GM12878 (cell line): ENCODE measurements around the gene NT5E. TPM values are rescaled to one million over a fixed set of nuclear protein-coding genes. Genes with fewer than 3 reads are reported as not detected.

Experiments
- ATAC-seq: fragments of 200-7000 bp; cut with Tn5 transposase; 3 replicates; pipeline ENCODE4 v1.9.1; 2020; ENCODE audit warnings: mild to moderate bottlenecking, moderate library complexity
- BruUV-seq: library from RNA; stranded (reverse); fragments of 400-500 nt; replicated peaks from 2 replicates; lab custom pipeline; 2021; lab: Mats Ljungman, UMichigan
- CTCF ChIA-PET: fragments of 300-600 bp; sonication (Branson Sonifier 250); formaldehyde crosslinking; extraction: SDS; loops from one replicate; lab custom pipeline; 2021; ENCODE audit warnings: inconsistent platforms; lab: Yijun Ruan, JAX
- POLR2A ChIA-PET: fragments of 350-600 bp; formaldehyde crosslinking; extraction: SDS; loops from one replicate; lab custom pipeline; 2021; ENCODE audit warnings: inconsistent platforms; lab: Charles Lee
- RAD21 ChIA-PET: fragments of 300-600 bp; sonication (Branson Sonifier 250); formaldehyde crosslinking; loops from one replicate; lab custom pipeline; 2023; ENCODE audit warnings: antibody characterized with exemption; ENCODE audit not compliant: unreplicated experiment; lab: Charles Lee
- SMC1A ChIA-PET: fragments of 300-600 bp; sonication (Branson Sonifier 250); formaldehyde crosslinking; loops from one replicate; lab custom pipeline; 2023; ENCODE audit not compliant: unreplicated experiment, uncharacterized antibody; lab: Charles Lee
- DNase-seq: peaks from one replicate; pipeline ENCODE4 v3.0.0-alpha.2; 2011; ENCODE audit warnings: low read depth, low spot score
- FAIRE-seq: peaks from 3 replicates; lab custom pipeline; 2011; peaks lifted over from hg19 to GRCh38; lab: Jason Lieb, UNC
- H2AFZ ChIP-seq: 2 replicates; pipeline ENCODE4 v1.6.0; 2011; ENCODE audit warnings: low read depth, low read length, control low read depth; ENCODE audit not compliant: control insufficient read depth
- H3K27ac ChIP-seq: 2 replicates; pipeline ENCODE4 v1.5.1; 2011; ENCODE audit warnings: control low read depth; ENCODE audit not compliant: control insufficient read depth, insufficient read depth
- H3K27me3 ChIP-seq, 2 experiments: replicated peaks in 1 of 2; 2 replicates each; pipeline versions ENCODE4 v1.6.0 to v1.6.1; 2011; ENCODE audit warnings: low read length in 1 of 2; ENCODE audit not compliant: control insufficient read depth in 2 of 2, insufficient read depth in 2 of 2
- H3K36me3 ChIP-seq, 2 experiments: 2 replicates each; pipeline ENCODE4 v1.5.1; 2011; ENCODE audit warnings: low read length in 1 of 2; ENCODE audit not compliant: control insufficient read depth in 2 of 2, insufficient read depth in 2 of 2
- H3K4me1 ChIP-seq: 2 replicates; pipeline ENCODE4 v1.6.1; 2011; ENCODE audit warnings: mild to moderate bottlenecking, low read length, moderate library complexity, mixed read lengths; ENCODE audit not compliant: control insufficient read depth, insufficient read depth
- H3K4me2 ChIP-seq: 2 replicates; pipeline ENCODE4 v1.6.0; 2011; ENCODE audit warnings: control low read depth; ENCODE audit not compliant: control insufficient read depth, insufficient read depth
- H3K4me3 ChIP-seq: fragments of 200-600 bp; sonication (generic); 2 replicates; pipeline ENCODE4 v1.5.1; 2016
- H3K79me2 ChIP-seq: 2 replicates; pipeline ENCODE4 v1.6.0; 2011; ENCODE audit warnings: low read length; ENCODE audit not compliant: control insufficient read depth, insufficient read depth
- H3K9ac ChIP-seq: 2 replicates; pipeline ENCODE4 v1.8.0; 2011; ENCODE audit warnings: low read length, control low read depth, mixed read lengths; ENCODE audit not compliant: control insufficient read depth, insufficient read depth
- H3K9me3 ChIP-seq: replicated peaks from 3 replicates; pipeline ENCODE4 v1.5.1; 2011; ENCODE audit warnings: mild to moderate bottlenecking, low read length; ENCODE audit not compliant: control insufficient read depth, insufficient read depth
- H4K20me1 ChIP-seq: 2 replicates; pipeline ENCODE4 v1.6.0; 2011; ENCODE audit not compliant: control insufficient read depth, insufficient read depth
- BMI1 ChIP-seq: fragments of 450-650 bp; IDR thresholded peaks from 2 replicates; pipeline ENCODE4 v1.6.1; 2016; ENCODE audit warnings: mild to moderate bottlenecking, moderate library complexity, borderline replicate concordance
- CHD2 ChIP-seq: IDR thresholded peaks from 2 replicates; pipeline ENCODE4 v1.6.1; 2011; ENCODE audit warnings: low read depth, low read length, improper control_type of control experiment, borderline replicate concordance
- CREM ChIP-seq: IDR thresholded peaks from 2 replicates; pipeline ENCODE4 v1.6.1; 2014; ENCODE audit warnings: antibody characterized with exemption, low read depth
- ESRRA ChIP-seq: IDR thresholded peaks from 2 replicates; pipeline ENCODE4 v1.6.1; 2012; ENCODE audit warnings: mild to moderate bottlenecking, low read length, improper control_type of control experiment
- KDM1A ChIP-seq: fragments of 200-600 bp; sonication (generic); IDR thresholded peaks from 2 replicates; pipeline ENCODE4 v1.6.1; 2016; ENCODE audit warnings: borderline replicate concordance
- POU2F2 ChIP-seq: IDR thresholded peaks from 3 replicates; pipeline ENCODE4 v1.6.1; 2011; ENCODE audit warnings: low read depth, mild to moderate bottlenecking, low read length, borderline replicate concordance
- RAD21 ChIP-seq: IDR thresholded peaks from 2 replicates; pipeline ENCODE4 v1.6.1; 2011; ENCODE audit warnings: mild to moderate bottlenecking, low read depth, low read length, moderate library complexity; ENCODE audit not compliant: insufficient read depth
- RELB ChIP-seq: fragments of 450-650 bp; IDR thresholded peaks from 2 replicates; pipeline ENCODE4 v1.6.1; 2017; ENCODE audit warnings: low read depth, mild to moderate bottlenecking, moderate library complexity
- SKIL ChIP-seq: fragments of 450-650 bp; IDR thresholded peaks from 2 replicates; pipeline ENCODE4 v1.6.1; 2017; ENCODE audit warnings: mild to moderate bottlenecking, low read depth, inconsistent platforms; ENCODE audit not compliant: poor library complexity, severe bottlenecking
- SMARCA5 ChIP-seq: fragments of 450-650 bp; IDR thresholded peaks from 2 replicates; pipeline ENCODE4 v1.6.1; 2017; ENCODE audit warnings: mild to moderate bottlenecking
- SPI1 ChIP-seq: IDR thresholded peaks from 2 replicates; pipeline ENCODE4 v1.6.1; 2011; ENCODE audit warnings: low read depth, mild to moderate bottlenecking, low read length, moderate library complexity, borderline replicate concordance; ENCODE audit not compliant: insufficient read depth
- TAF1 ChIP-seq: IDR thresholded peaks from 2 replicates; pipeline ENCODE4 v1.6.1; 2011; ENCODE audit warnings: mild to moderate bottlenecking, low read depth, low read length, borderline replicate concordance
- ZNF592 ChIP-seq: fragments of 450-650 bp; IDR thresholded peaks from 2 replicates; pipeline ENCODE4 v1.6.1; 2017; ENCODE audit warnings: mild to moderate bottlenecking, moderate library complexity
- whole genome bisulfite sequencing: methylation state at CpG from one replicate; pipeline ENCODE4 v1.1.6; 2016; ENCODE audit warnings: low lambda C conversion rate; ENCODE audit not compliant: insufficient replicate concordance, insufficient coverage; ENCODE audit errors: missing lambda C conversion rate; 5-methylcytosine and 5-hydroxymethylcytosine counted together
- in situ Hi-C: fragments of 300-500 bp; cut with MboI; formaldehyde crosslinking; loops from 9 replicates; pipeline ENCODE4 v1.14.3; 2018; ENCODE audit warnings: mixed read lengths
- intact Hi-C: fragments of 100-400 bp; cut with micrococcal nuclease; formaldehyde crosslinking; loops from one replicate; pipeline ENCODE4 v1.14.2; 2022; ENCODE audit not compliant: unreplicated experiment
- polyA plus RNA-seq, 11 experiments: library from polyadenylated mRNA; depleted of rRNA in 4 of 11; unstranded in 6 of 11; stranded (reverse) in 5 of 11; fragments of >200 nt; fragmentation: Nextera tagmentation in 4 of 11; fragmentation: Illumina TruSeq in 1 of 11; extraction: Ambion mirVana in 4 of 11; extraction: Trizol in 1 of 11; gene quantifications; 1 replicate in 1 of 11; 2 replicates in 10 of 11; pipeline versions ENCODE4 v1.2.1 to v1.2.3, GENCODE V29; 2011 to 2016; ENCODE audit warnings: inconsistent platforms in 2 of 11, missing spikeins in 2 of 11, low read depth in 1 of 11
- total RNA-seq, 4 experiments: library from RNA; depleted of rRNA in 3 of 4; stranded (reverse); fragments of >200 nt in 3 of 4; fragmentation: Illumina TruSeq in 1 of 4; extraction: Trizol in 1 of 4; gene quantifications; 2 replicates each; pipeline versions ENCODE4 v1.2.1 to v1.2.3, GENCODE V29; 2013 to 2021

The NT5E gene
- total and polyA plus RNA-seq, 10 of the 15 experiments (the other 5 are each of a cell fraction or from before 2014, with no cell fraction given) = 1.9 to 9.7 (median 7.3) TPM

- no peak for TF ChIP-seq BMI1
- TF ChIP-seq RAD21 = no peak
Measured at GRCh38 chr6:85429346-85429745, 20.5 kb upstream of the NT5E start (continued).

- 45% methylated on average over 3 of the region's 3 CpGs for WGBS
- H4K20me1 ChIP-seq = no peaks in the 10 kb centered on the region
- DNase-seq (no peak), ATAC-seq (no peak), FAIRE-seq (no peak)
- H3K4me2 ChIP-seq = no peak overlapping the region
- no peaks in the 10 kb centered on the region; the same call in 2 of the 3 replicates for H3K9me3 ChIP-seq
- no peaks in the 10 kb centered on the region for H3K27me3 ChIP-seq
- no TSS peak for BruUV-seq
- no peaks in the 10 kb centered on the region for H3K79me2 ChIP-seq
- in situ Hi-C loops = no loop called here
- intact Hi-C loops = no loop called here
- ChIA-PET SMC1A (interaction anchor here (1.1 to 2.5 kb wide), 6 partner anchors 10 to 52 kb away, joined by 3 to 20 read pairs (median 6); no protein-coding TSS in a partner anchor), POLR2A (interaction anchor here (0.8 to 1.9 kb wide), 2 partner anchors 15 to 69 kb away, joined by 3 to 7 read pairs; no protein-coding TSS in a partner anchor), RAD21 (interaction anchor here (1.7 kb wide), 1 partner anchor 51 kb away, joined by 4 read pairs; no protein-coding TSS in a partner anchor), CTCF (interaction anchor here (1.2 kb wide), 2 partner anchors 14 to 51 kb away, joined by 3 to 7 read pairs; no protein-coding TSS in a partner anchor)
- H3K4me1 ChIP-seq = no peaks in the 10 kb centered on the region
- H3K4me3 ChIP-seq = no peak overlapping the region
- no peak overlapping the region for H3K27ac ChIP-seq
- no peak overlapping the region for H2AFZ ChIP-seq
- no peaks in the 10 kb centered on the region for H3K36me3 ChIP-seq
- H3K9ac ChIP-seq = no peak overlapping the region
- TF ChIP-seq POU2F2 (no peak), KDM1A (no peak), SKIL (no peak), RELB (no peak), CHD2 (no peak), ESRRA (no peak), CREM (no peak), ZNF592 (no peak), SPI1 (no peak), TAF1 (no peak), SMARCA5 (no peak)
Measured at GRCh38 chr6:85431271-85431670, 18.6 kb upstream of the NT5E start.
